Measurements from ENCODE around the gene C14orf93.

C14orf93 gene

DNA sequence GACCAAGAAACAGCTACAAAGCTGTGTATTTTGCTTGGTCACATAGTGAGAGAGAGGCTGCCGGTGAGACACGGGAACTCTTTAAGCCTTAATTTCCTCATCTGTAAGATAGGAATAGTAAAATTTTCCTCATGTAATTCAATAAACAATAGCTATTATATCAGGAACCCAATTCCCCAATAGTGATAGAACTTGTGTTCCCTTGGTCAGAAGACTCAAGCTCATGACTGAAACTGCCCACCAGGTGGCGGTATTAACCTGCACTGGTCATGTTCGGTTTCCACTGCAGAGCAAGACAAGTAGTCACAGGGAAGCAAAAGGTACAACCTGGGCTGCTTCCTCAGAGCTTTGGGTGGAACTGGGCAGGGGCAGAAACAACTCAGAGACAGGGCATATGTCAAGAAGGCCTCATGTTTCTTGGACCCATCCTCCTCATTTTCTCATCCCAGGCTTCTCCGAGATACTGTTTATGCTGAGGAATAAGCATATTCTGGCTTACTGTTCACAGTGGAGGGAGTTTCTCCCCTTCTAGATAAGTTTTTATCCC, 23.4 kb downstream of the C14orf93 start:
- peak; percentile 60 for DNase-seq

DNA sequence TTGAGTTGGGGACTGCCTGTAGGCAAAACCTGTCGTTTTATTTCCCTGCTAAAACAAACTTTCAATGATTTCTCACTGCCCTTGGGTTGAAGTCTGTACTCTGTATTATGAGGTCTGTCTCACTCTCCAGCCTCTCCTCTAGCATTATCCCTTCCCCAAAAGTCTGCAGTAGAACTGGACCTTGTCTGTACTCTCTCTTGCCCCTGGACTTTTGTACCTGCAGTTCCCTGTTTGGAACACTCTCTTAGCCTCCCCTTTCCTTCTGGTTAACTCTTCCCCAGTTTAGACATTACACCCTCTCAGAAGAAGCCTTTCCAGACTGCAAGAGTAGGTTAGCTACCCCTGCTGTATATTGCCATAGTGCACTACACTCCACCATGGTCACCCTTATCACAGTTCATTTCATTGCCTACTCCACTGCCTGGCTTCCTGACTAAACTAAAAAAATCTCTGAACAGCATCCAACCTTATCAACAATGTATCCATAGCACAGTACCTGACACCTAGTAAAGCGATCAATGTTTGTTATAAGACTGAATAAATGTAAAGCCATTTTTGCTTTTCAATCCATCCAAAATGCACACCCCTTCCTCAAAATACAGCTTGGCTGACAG, 23.9 kb downstream of the C14orf93 start:
- no peak for DNase-seq

DNA sequence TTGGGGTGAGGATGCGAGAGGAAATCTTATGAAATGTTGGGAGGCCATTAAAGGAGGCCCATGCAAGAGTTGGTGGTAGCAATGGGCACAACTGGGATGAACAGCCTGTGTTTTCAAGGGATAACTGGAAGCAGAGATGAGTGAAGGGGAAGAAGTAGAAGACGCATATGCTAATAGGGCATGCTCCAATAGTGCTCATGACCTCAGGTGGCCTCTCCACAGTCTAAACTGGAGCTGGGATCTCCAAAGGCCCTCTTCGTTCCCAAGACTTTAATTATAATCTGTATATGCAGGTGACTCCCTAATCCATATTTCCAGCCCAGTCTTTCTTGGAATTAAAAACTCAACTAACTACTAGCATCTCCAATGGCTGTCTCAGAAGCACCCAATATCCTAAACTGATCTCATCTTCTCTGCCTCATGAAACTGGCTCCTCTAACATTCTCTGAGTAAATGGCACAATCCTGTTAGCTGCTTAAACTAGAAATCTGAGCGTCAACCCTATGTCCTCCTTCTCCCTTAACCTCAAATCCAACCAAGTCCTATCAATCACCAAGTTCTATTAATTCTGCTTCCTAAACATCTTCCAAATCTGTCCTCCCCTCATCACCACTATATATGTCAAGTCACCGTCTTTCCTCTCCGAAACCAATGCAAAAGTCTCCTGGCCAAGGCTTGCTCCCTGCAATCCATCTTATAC, 24.8 kb downstream of the C14orf93 start:
- no peak for DNase-seq

DNA sequence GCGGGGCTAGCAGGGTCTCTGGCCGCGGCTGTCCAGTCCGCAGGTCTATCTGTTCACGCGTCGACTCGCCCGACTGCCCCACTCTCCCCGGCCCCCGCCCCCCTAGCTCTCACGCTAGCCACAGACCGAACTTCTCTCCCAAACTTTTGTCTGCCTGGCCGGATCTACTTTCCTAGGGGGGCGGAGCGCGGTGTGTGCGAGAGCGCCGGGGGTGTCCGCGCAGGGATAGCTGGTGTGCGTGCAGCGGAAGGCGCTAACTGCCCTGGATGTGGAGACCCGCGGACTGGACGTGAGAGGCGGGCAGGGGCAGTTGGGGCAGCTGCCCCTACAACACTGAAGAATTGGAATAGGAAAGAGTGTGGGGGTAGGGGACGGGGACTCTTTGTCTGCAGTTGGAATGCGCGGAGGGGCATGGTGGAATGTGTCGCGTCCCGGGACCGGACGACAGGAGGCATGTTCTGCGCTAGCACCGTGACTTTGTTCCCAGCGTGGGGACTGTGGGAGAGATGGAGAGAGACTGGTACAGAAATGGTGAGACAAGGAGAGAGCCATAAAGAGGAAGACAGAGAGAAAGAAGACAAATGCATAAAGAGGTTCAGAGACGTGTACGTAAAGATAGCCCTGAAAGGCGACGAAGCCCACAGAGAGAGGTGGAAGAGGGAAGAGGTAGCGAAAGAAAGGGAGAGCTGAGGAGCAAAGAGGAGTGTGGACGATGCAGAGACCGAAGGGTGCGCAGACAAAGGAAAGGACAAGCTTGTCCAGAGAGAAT, 27.3 kb downstream of the C14orf93 start, which contains the start of gene AJUBA:
AJUBA (minus strand) TSS at position 75 of the 769 bp plus-strand sequence. CDS start 285 bp downstream, outside the sequence.
- no peak for DNase-seq

DNA sequence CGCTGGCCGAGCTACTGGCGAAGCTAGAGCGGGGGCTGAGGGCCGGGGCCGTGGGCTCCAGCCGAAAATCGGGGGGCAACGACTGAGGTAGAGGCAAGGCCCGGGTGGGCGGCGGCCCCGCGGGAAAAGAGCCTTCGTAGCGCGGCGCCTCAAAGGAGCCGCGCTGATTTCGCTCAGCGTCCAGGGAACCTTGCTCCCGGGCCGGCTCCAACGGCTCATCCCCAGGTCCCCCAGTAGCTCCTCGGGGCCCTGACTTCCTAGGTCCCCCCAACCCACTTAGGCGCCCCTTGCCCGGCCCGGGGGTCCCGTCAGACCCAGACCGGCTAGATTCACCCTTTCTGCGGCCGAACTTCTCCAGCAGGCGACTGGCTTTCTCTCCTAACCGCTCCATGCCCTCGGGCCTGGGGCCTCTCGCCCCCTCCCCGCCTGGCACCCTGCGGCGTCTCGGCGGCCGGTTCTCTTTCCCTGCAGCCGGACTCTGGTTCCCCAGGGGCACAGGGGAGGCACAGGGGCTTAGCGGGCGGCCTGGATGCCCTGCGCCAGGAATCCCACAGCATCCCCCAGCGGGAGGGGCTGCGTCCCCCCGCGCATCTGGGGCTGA, 28.0 kb downstream of the C14orf93 start:
- DNase-seq = no peak

- DNase-seq = no peak
Measured at GRCh38 chr14:22981090-22981875, 28.7 kb downstream of the C14orf93 start.

DNA sequence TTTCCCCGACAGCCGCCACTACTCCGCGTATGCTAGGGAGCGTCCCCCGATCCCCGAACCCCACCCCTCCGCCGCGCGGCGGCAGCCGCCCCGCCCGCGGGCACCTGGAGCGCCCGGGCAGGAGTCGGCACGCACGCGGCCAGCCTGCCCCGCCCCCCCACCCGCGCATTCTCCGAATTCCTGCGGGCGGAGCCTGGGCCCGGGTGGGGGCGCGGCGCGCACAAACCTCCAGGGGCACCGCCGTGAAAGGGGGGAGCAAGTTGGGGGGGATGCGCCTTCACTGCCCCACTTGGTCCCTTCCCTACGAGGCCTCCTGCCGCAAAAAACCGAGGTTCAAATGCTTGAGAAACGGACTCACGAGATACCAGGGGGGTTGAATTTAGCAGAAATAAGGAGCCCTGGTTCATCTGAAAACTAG, 29.3 kb downstream of the C14orf93 start:
- DNase-seq = no peak

DNA sequence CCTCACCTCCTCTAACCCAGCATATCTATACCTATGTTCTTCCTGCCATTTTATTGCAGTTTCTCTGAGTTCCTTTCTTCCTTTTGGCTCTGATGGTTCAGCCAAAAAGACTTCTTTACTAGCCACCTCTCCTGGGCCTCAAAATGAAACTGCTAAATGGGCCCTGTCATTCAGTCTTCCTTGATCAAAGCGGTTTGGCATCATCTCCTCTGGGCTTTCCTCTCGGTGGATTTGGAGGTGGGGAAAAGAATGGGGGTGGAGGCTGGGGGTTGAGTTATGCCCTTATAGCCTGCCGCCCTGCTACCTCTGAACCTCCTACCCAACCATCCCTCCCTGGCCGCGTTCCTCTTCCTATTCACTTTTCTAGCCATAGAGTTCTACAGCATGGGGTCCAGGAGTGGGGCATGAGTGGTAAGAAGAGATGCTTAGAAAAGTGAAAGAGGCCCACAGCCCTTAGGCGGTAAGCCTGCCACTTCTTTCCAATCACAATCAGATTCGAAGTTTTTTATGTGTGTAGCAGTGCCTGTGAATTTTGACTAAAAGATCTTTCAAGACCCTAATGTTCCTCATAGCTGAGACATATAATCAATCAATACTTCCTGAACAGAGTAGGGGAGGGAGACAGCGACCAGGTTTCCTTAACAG, 30.1 kb downstream of the C14orf93 start:
- no peak for DNase-seq

DNA sequence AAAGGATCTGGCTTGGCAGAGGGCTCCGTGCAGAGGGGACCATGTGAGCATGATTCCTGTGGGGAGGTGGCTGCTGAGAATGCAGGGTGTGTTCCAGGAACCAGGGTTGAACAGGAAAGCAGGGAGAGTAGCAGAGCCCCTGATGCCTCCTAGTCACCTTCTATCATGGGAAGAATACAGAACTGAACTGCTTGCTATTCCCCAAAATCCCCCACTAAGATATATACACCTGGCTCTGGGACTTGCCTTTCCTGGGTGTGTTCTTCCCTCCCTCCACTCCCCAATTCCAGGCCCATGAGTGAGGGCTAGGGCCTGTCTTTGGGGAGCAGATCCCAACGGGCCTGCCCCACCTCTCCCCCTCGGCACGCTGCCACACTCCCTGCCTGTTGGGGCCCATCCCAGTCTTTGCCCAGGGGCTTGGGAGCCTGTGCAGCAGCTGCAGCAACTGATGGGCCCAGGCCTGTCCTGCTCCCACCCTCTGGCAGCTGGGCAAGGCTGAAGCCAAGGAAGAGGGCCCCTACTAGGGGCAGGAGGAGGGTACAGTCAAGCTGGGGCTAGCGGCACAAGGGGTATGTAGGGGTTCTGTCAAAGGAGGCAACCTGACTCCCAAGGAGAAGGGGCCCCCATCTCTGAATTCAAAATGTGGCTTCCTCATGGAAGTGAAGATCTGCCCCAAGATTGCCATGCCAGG, 30.8 kb downstream of the C14orf93 start:
- DNase-seq = no peak

GRCh38 chr14:22978487-22978837, 31.5 kb downstream of the C14orf93 start:
- DNase-seq = no peak

DNA sequence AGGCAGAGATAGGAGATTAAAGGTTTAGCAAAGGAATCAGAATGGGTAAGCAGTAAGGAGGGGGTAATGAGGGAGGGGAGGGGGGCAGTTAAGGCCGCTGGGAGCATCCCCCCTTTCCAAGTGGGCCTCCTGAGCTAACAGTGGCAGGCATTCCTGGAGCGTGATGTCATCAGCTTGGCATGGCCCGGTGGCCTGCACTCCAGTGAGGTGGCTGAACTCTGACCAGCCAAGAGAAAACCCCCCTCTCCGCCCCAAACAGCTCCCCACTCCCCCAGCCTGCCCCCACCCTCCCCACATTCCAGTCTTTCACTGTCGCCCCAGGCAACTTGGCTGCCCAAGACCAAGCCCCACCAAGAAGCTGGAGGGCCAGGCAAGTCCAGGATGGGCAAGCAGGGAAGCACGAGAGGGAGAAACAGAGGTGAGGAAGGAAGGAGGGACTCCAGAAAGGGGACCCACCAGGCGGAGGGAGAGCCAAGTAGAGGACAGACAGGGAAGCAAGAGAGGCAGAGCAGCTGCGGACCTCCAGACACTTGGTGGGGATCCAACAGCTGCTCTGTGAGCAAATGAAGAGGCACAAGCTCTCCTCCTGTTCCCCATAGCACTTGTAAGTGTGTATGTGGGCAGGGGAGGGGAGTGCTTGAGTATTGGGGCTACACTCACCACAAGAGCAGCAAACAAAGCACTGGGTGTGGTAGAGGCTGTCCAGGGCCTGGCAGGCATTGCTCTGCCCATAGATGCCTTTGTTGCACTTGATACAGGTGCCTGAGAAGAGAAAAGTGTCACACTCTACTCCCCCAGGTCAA, 32.1 kb downstream of the C14orf93 start:
- DNase-seq = no peak

GRCh38 chr14:22977434-22977683, 32.6 kb downstream of the C14orf93 start:
- DNase-seq = no peak

GRCh38 chr14:22976620-22977433, 33.1 kb downstream of the C14orf93 start:
- DNase-seq = peak; percentile 52

DNA sequence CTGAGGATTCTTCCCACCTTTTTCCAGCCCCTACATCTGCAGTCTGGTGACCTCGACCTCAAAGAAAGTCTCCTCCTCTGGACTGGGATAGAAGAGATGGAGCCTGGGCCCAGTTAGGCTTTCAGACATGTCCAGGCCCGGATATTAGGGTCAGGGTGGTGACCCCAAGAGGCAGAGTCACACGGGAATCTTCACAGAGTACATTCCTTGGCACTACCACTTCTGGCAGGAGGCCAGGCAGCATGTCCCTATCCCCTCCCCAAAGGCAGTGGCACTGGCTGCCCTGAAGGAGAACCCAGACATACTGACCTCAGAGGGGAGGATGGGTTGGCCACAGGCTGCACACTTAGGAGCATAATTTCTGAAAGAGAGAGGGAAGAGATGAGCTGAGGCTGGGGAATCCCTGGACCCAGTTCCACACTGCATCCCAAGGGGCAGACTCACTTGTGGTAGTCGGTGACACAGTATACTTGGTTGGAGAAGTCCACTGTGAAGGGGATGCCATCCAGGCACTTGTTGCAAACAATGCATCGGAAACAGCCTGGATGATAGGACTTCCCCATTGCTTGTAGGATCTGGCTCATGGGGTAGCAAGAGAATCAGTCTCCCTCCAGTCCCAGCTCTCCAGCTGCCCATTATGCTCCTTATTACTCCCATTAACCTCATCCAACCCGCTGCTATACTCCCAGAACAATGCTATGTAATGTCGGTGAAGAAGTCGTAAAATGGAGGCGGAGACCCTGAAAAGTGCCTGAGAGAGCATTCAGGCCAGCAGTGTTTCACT, 35.2 kb downstream of the C14orf93 start:
- DNase-seq = no peak

- DNase-seq = no peak
Measured at GRCh38 chr14:22973217-22974032, 36.5 kb downstream of the C14orf93 start.

GRCh38 chr14:22972313-22972930, 37.5 kb downstream of the C14orf93 start:
- DNase-seq = no peak

GRCh38 chr14:22971152-22971551, 38.8 kb downstream of the C14orf93 start:
- no peak for DNase-seq
